CD14-positive monocyte (primary cell): ENCODE results near the gene ZNF708. TPM values are rescaled to one million over a fixed set of nuclear protein-coding genes. Genes with fewer than 3 reads are reported as not detected.

Experiments used
- DNase-seq, 3 donors: peaks; one replicate each; pipeline ENCODE4 v3.0.0-alpha.2; 2011 to 2022
- H2AFZ ChIP-seq: 2 replicates; pipeline ENCODE4 v1.6.0; 2012; ENCODE audit warnings: mild to moderate bottlenecking, low read depth, low read length, inconsistent platforms; ENCODE audit not compliant: insufficient read depth, poor library complexity, severe bottlenecking
- H3K27ac ChIP-seq, 2 donors: 1 replicate in 1 of 2; 2 replicates in 1 of 2; pipeline ENCODE4 v1.5.1; 2012 to 2013; ENCODE audit warnings: low read length in 2 of 2, control low read depth in 1 of 2, inconsistent platforms in 1 of 2, low read depth in 1 of 2, mild to moderate bottlenecking in 1 of 2
- H3K27me3 ChIP-seq, 2 donors: one replicate each; pipeline versions ENCODE4 v1.6.0 to v1.6.1; 2011 to 2013; ENCODE audit warnings: low read length in 2 of 2; ENCODE audit not compliant: control insufficient read depth in 2 of 2, insufficient read depth in 2 of 2
- H3K36me3 ChIP-seq, 2 donors: replicated peaks in 1 of 2; 1 replicate in 1 of 2; 2 replicates in 1 of 2; pipeline versions ENCODE4 v1.5.1 to v1.6.1; 2012 to 2013; ENCODE audit warnings: low read length in 2 of 2, control low read depth in 1 of 2, inconsistent platforms in 1 of 2, mild to moderate bottlenecking in 1 of 2; ENCODE audit not compliant: insufficient read depth in 2 of 2, control insufficient read depth in 1 of 2
- H3K4me1 ChIP-seq, 2 donors: 1 replicate in 1 of 2; 2 replicates in 1 of 2; pipeline versions ENCODE4 v1.5.1 to v1.6.1; 2012 to 2013; ENCODE audit warnings: low read length in 2 of 2, control low read depth in 1 of 2, inconsistent platforms in 1 of 2, mild to moderate bottlenecking in 1 of 2, moderate library complexity in 1 of 2; ENCODE audit not compliant: insufficient read depth in 2 of 2, control insufficient read depth in 1 of 2
- H3K4me2 ChIP-seq: replicated peaks from 2 replicates; pipeline ENCODE3; 2012; ENCODE audit warnings: low read length, moderate library complexity, mild to moderate bottlenecking; ENCODE audit not compliant: poor library complexity, severe bottlenecking; ENCODE audit errors: extremely low read depth
- H3K4me3 ChIP-seq, 3 experiments: fragments of 200-600 bp in 1 of 3; sonication (generic) in 1 of 3; replicated peaks in 1 of 3; 1 replicate in 2 of 3; 2 replicates in 1 of 3; pipeline ENCODE4 v1.5.1; 2011 to 2013; ENCODE audit warnings: low read length in 3 of 3, mild to moderate bottlenecking in 3 of 3, control low read depth in 2 of 3, low read depth in 2 of 3, inconsistent platforms in 1 of 3, moderate library complexity in 1 of 3
- H3K79me2 ChIP-seq: 2 replicates; pipeline ENCODE4 v1.6.0; 2012; ENCODE audit warnings: mild to moderate bottlenecking, control low read depth, inconsistent platforms, low read length, moderate library complexity; ENCODE audit not compliant: insufficient read depth
- H3K9ac ChIP-seq: 2 replicates; pipeline ENCODE4 v1.6.0; 2017; ENCODE audit warnings: low read length, mild to moderate bottlenecking; ENCODE audit not compliant: insufficient read depth, poor library complexity, severe bottlenecking
- H3K9me3 ChIP-seq, 2 donors: replicated peaks in 1 of 2; 1 replicate in 1 of 2; 2 replicates in 1 of 2; pipeline versions ENCODE4 v1.5.1 to v1.6.1; 2012 to 2013; ENCODE audit warnings: low read length in 2 of 2, control low read depth in 1 of 2; ENCODE audit not compliant: control insufficient read depth in 1 of 2, insufficient read depth in 1 of 2
- H4K20me1 ChIP-seq: 2 replicates; pipeline ENCODE4 v1.6.0; 2012; ENCODE audit warnings: mild to moderate bottlenecking, low read length, control low read depth, moderate library complexity; ENCODE audit not compliant: insufficient read depth
- H3K27ac Mint-ChIP-seq, 7 donors: one replicate each; pipeline ENCODE4 v1.8.0; 2020; ENCODE audit warnings: mild to moderate bottlenecking in 7 of 7, mixed read lengths in 7 of 7, moderate library complexity in 6 of 7, inconsistent platforms in 2 of 7
- H3K27me3 Mint-ChIP-seq, 3 donors: one replicate each; pipeline ENCODE4 v1.8.0; 2021 to 2022; ENCODE audit warnings: low read depth in 3 of 3, mild to moderate bottlenecking in 3 of 3, mixed read lengths in 3 of 3, moderate library complexity in 3 of 3, inconsistent platforms in 1 of 3
- H3K36me3 Mint-ChIP-seq, 2 donors: one replicate each; pipeline ENCODE4 v1.8.0; 2020; ENCODE audit warnings: mixed read lengths in 2 of 2, inconsistent platforms in 1 of 2, mild to moderate bottlenecking in 1 of 2
- H3K4me1 Mint-ChIP-seq: one replicate; pipeline ENCODE4 v1.8.0; 2020; ENCODE audit warnings: mild to moderate bottlenecking, mixed read lengths
- H3K4me3 Mint-ChIP-seq, 2 donors: one replicate each; pipeline ENCODE4 v1.8.0; 2020; ENCODE audit warnings: mild to moderate bottlenecking in 2 of 2, mixed read lengths in 2 of 2, moderate library complexity in 1 of 2
- H3K9me3 Mint-ChIP-seq, 7 donors: one replicate each; pipeline ENCODE4 v1.8.0; 2020 to 2022; ENCODE audit warnings: mixed read lengths in 7 of 7, mild to moderate bottlenecking in 6 of 7, moderate library complexity in 6 of 7, inconsistent platforms in 2 of 7
- CTCF ChIP-seq: fragments of 200-600 bp; IDR thresholded peaks from one replicate; pipeline ENCODE4 v1.8.0; 2022; ENCODE audit warnings: antibody characterized with exemption, mild to moderate bottlenecking
- WGBS: methylation state at CpG from one replicate; pipeline ENCODE4 v1.1.5; 2013; ENCODE audit warnings: missing lambda C conversion rate; ENCODE audit not compliant: insufficient coverage; 5-methylcytosine and 5-hydroxymethylcytosine counted together
- intact Hi-C, 2 donors: fragments of 100-400 bp; cut with micrococcal nuclease; formaldehyde crosslinking; loops; one replicate each; pipeline versions ENCODE4 v1.15.0 to v1.15.1; 2023
- polyA plus RNA-seq, 3 donors: library from polyadenylated mRNA; depleted of rRNA in 1 of 3; unstranded in 2 of 3; stranded (reverse) in 1 of 3; fragments of 300-500 nt in 2 of 3; fragments of >200 nt in 1 of 3; fragmentation: Illumina TruSeq in 2 of 3; gene quantifications; 1 replicate in 2 of 3; 2 replicates in 1 of 3; pipeline ENCODE4 v1.2.3, GENCODE V29; 2012 to 2021

ZNF708 gene
- polyA plus RNA-seq, 3 donors, result 2.2 to 5.7 (median 2.3) TPM

GRCh38 chr19:21322528-21322927 is 6.7 kb downstream of the ZNF708 start:
- Histone ChIP-seq H3K4me3 (no peak overlapping the region), H2AFZ (no peak overlapping the region), H3K36me3 (peaks cover 8 to 79% of the 10 kb centered on the region in 2 donors), H3K79me2 (peaks cover 96% of the 10 kb centered on the region), H3K9me3 (peaks cover 49 to 53% of the 10 kb centered on the region in 2 donors), H3K27me3 (no peaks in the 10 kb centered on the region), H3K9ac (no peak overlapping the region), H3K4me2 (no peak overlapping the region), H3K4me1 (peaks cover under 1 to 2% of the 10 kb centered on the region in 2 donors), H3K27ac (no peak overlapping the region), H4K20me1 (no peaks in the 10 kb centered on the region)
- Mint-ChIP-seq H3K27ac (no peak overlapping the region), H3K36me3 (peaks cover 52 to 84% of the 10 kb centered on the region in 2 donors), H3K9me3 (peaks cover 34 to 83% (median 70%) of the 10 kb centered on the region in 7 donors), H3K27me3 (peaks cover 0 to 2% (median 1%) of the 10 kb centered on the region in 3 donors), H3K4me1 (peaks cover 22% of the 10 kb centered on the region), H3K4me3 (no peak overlapping the region)
- no peak for DNase-seq
- TF ChIP-seq CTCF, result no peak
- intact Hi-C loops, result no loop called here
- 98% methylated on average over 8 of the region's 8 CpGs for WGBS

GRCh38 chr19:21321996-21322395 is 7.2 kb downstream of the ZNF708 start:
- no peak overlapping the region for H2AFZ ChIP-seq
- no peak overlapping the region for H3K27ac ChIP-seq
- peaks cover 6 to 81% of the 10 kb centered on the region in 2 donors for H3K36me3 ChIP-seq
- Mint-ChIP-seq H3K4me1 (peaks cover 21% of the 10 kb centered on the region), H3K36me3 (peaks cover 53 to 83% of the 10 kb centered on the region in 2 donors), H3K9me3 (peaks cover 34 to 83% (median 71%) of the 10 kb centered on the region in 7 donors), H3K27ac (peak overlapping the region in 1 of 7 donors; percentile 46), H3K4me3 (no peak overlapping the region), H3K27me3 (peaks cover 0 to 2% (median 1%) of the 10 kb centered on the region in 3 donors)
- H3K4me3 ChIP-seq, result no peak overlapping the region
- peaks cover 49 to 58% of the 10 kb centered on the region in 2 donors for H3K9me3 ChIP-seq
- no peak for DNase-seq
- H3K4me2 ChIP-seq, result no peak overlapping the region
- intact Hi-C loops, result no loop called here
- no peaks in the 10 kb centered on the region for H3K4me1 ChIP-seq
- no peaks in the 10 kb centered on the region for H3K27me3 ChIP-seq
- no peaks in the 10 kb centered on the region for H4K20me1 ChIP-seq
- WGBS, result 100% methylated on average over 3 of the region's 4 CpGs
- H3K79me2 ChIP-seq, result peaks cover 97% of the 10 kb centered on the region
- no peak overlapping the region for H3K9ac ChIP-seq
- no peak for TF ChIP-seq CTCF
